Measurements from ENCODE around the gene SKP2.

- no peak for TF ChIP-seq YY1 (IDR thresholded peaks at IDR 0.05; ENCODE audit: insufficient read depth, insufficient read length)
- TF ChIP-seq ZNF274 (IDR thresholded peaks at IDR 0.05; ENCODE audit: low read depth, low read length) = no peak
Observed at GRCh38 chr5:36147681-36148080, 4.2 kb upstream of the SKP2 start.

All from NT2/D1 (cell line).